Panc1 (cell line): ENCODE data around the gene PPWD1. TPM values are rescaled to one million over a fixed set of nuclear protein-coding genes. Genes with fewer than 3 reads are reported as not detected.

Experiments
- ATAC-seq: fragments of 200-7000 bp; cut with Tn5 transposase; 2 replicates; pipeline ENCODE4 v1.9.1; 2020; ENCODE audit warnings: mild to moderate bottlenecking, moderate library complexity
- Bru-seq: library from RNA; stranded (reverse); fragments of 400-500 nt; gene quantifications from one replicate; lab custom pipeline; 2021; lab: Mats Ljungman, UMichigan
- BruChase-seq, 2 experiments: library from RNA; stranded (reverse); fragments of 400-500 nt; gene quantifications; one replicate each; lab custom pipeline; 2021; lab: Mats Ljungman, UMichigan
- BruUV-seq: library from RNA; stranded (reverse); fragments of 400-500 nt; replicated peaks from 2 replicates; lab custom pipeline; 2021; lab: Mats Ljungman, UMichigan
- CTCF ChIA-PET: fragments of 300-600 bp; sonication (Branson Sonifier 250); formaldehyde crosslinking; loops from one replicate; lab custom pipeline; 2022; ENCODE audit warnings: antibody characterized with exemption; lab: Charles Lee
- POLR2A ChIA-PET: fragments of 300-600 bp; sonication (Branson Sonifier 250); formaldehyde crosslinking; loops from one replicate; lab custom pipeline; 2022; ENCODE audit warnings: antibody characterized with exemption; lab: Charles Lee
- DNase-seq: peaks from one replicate; pipeline ENCODE4 v3.0.0-alpha.2; 2010; ENCODE audit warnings: low read depth, low spot score
- H3K27ac ChIP-seq: 2 replicates; pipeline ENCODE4 v1.5.1; 2011; ENCODE audit warnings: mild to moderate bottlenecking, low read length, inconsistent platforms
- H3K27me3 ChIP-seq: fragments of 200-500 bp; sonication (Bioruptor generic); 2 replicates; pipeline ENCODE4 v1.6.0; 2014; ENCODE audit warnings: low read length, inconsistent platforms; ENCODE audit not compliant: control insufficient read depth, insufficient read depth
- H3K36me3 ChIP-seq: fragments of 200-500 bp; sonication (Bioruptor generic); 2 replicates; pipeline ENCODE4 v1.5.1; 2014; ENCODE audit warnings: inconsistent platforms, mild to moderate bottlenecking, low read length, moderate library complexity; ENCODE audit not compliant: control insufficient read depth, insufficient read depth
- H3K4me1 ChIP-seq: 2 replicates; pipeline ENCODE4 v1.5.1; 2011; ENCODE audit warnings: inconsistent platforms, mild to moderate bottlenecking, low read length, moderate library complexity; ENCODE audit not compliant: control insufficient read depth, insufficient read depth
- H3K4me3 ChIP-seq, 2 experiments: 2 replicates each; pipeline ENCODE4 v1.5.1; 2011 to 2012; ENCODE audit warnings: low read depth in 2 of 2, low read length in 2 of 2, mild to moderate bottlenecking in 2 of 2, inconsistent platforms in 1 of 2, moderate library complexity in 1 of 2
- H3K9me3 ChIP-seq: fragments of 200-500 bp; sonication (Bioruptor generic); 2 replicates; pipeline ENCODE4 v1.5.1; 2014; ENCODE audit warnings: low read depth, mild to moderate bottlenecking, inconsistent platforms, low read length, moderate library complexity; ENCODE audit not compliant: control insufficient read depth, insufficient read depth
- CTCF ChIP-seq: fragments of 450-650 bp; IDR thresholded peaks from 2 replicates; pipeline ENCODE4 v1.5.1; 2017; ENCODE audit warnings: mild to moderate bottlenecking
- POLR2AphosphoS5 ChIP-seq: IDR thresholded peaks from 2 replicates; pipeline ENCODE4 v1.6.1; 2012; ENCODE audit warnings: mild to moderate bottlenecking, low read depth, low read length, moderate library complexity
- REST ChIP-seq, 2 experiments: IDR thresholded peaks; 2 replicates each; pipeline ENCODE4 v1.6.1; 2011 to 2012; ENCODE audit warnings: low read depth in 2 of 2, control low read depth in 1 of 2, low read length in 1 of 2, mild to moderate bottlenecking in 1 of 2, moderate library complexity in 1 of 2; ENCODE audit not compliant: insufficient read depth in 1 of 2
- SIN3A ChIP-seq: IDR thresholded peaks from 2 replicates; pipeline ENCODE4 v1.6.1; 2012; ENCODE audit warnings: low read depth, mild to moderate bottlenecking, low read length, moderate library complexity, borderline replicate concordance; ENCODE audit not compliant: insufficient read depth
- TCF7L2 ChIP-seq: IDR thresholded peaks from 2 replicates; pipeline ENCODE4 v1.6.1; 2011; ENCODE audit warnings: mild to moderate bottlenecking, low read depth, low read length, inconsistent platforms
- in situ Hi-C: cut with HindIII; loops from 2 replicates; pipeline ENCODE4 v1.10.0; 2016; ENCODE audit warnings: low sequenced_read_pairs, low pct_unique_long_range_greater_than_20kb
- intact Hi-C: fragments of 100-400 bp; cut with micrococcal nuclease; formaldehyde crosslinking; loops from one replicate; pipeline ENCODE4 v1.10.0; 2022; ENCODE audit not compliant: unreplicated experiment
- long read RNA-seq: library from polyadenylated mRNA; unstranded; transcript quantifications from one replicate; pipeline ENCODE4 v2.0.0, GENCODE V29; 2021; ENCODE audit not compliant: unreplicated experiment
- polyA plus RNA-seq: library from polyadenylated mRNA; unstranded; fragments of >200 nt; gene quantifications from one replicate; pipeline ENCODE4 v1.2.1, GENCODE V29; 2012; ENCODE audit warnings: missing spikeins; ENCODE audit not compliant: insufficient read length
- total RNA-seq: library from RNA; stranded (reverse); gene quantifications from one replicate; pipeline ENCODE4 v1.2.1, GENCODE V29; 2021; ENCODE audit not compliant: unreplicated experiment

Gene PPWD1
- total RNA-seq (32.7 TPM), Bru-seq, nascent RNA (percentile 87 among the genes with signal in this experiment), BruChase-seq, experiment 1, labeled RNA remaining after a 2-hour chase (percentile 94 among the genes with signal in this experiment), BruChase-seq, experiment 2, labeled RNA remaining after a 6-hour chase (percentile 89 among the genes with signal in this experiment)
- polyA plus RNA-seq = 20.6 TPM
- long read RNA-seq, transcript PPWD1-201 (11 exons, 2,166 nt) = major isoform, 53 of 76 reads
- long read RNA-seq, partial matches to known transcripts = 9 of 76 reads
- long read RNA-seq, other reads (novel, unspliced or antisense) = 13 of 76 reads

GRCh38 chr5:65562731-65563701, at the start of gene PPWD1, which contains the start of gene CENPK:
TSS of gene PPWD1 (plus strand) at chr5:65563296. CDS start at chr5:65563311, 15 bp downstream.
TSS of gene CENPK (minus strand) at chr5:65563168. CDS start at chr5:65554907, 8,261 bp downstream.
- intact Hi-C loops (no loop called here), in situ Hi-C loops (no loop called here)
- Histone ChIP-seq H3K36me3 (peaks cover 8% of the 10 kb centered on the region), H3K27ac (peak within 1 kb of the TSS; percentile 94), H3K27me3 (no peaks in the 10 kb centered on the region), H3K4me3 (peak within 1 kb of the TSS; percentile 80 to 95), H3K9me3 (no peaks in the 10 kb centered on the region), H3K4me1 (peaks cover 14% of the 10 kb centered on the region)
- CTCF ChIA-PET = interaction anchor here (0.6 kb wide), 1 partner anchor 1608 kb away, joined by 3 read pairs; no protein-coding TSS in a partner anchor
- ATAC-seq = peak; percentile 100
- 0 out of 4 replicates have a peak, but pooled peaks of 1 of the 2 experiments have one; percentile 47 for TF ChIP-seq REST (IDR thresholded peaks at IDR 0.05; ENCODE audit: insufficient read depth in 1 of 2, low read depth in 2 of 2, low read length in 1 of 2)
- no peak for TF ChIP-seq TCF7L2
- peak; percentile 70; the same call in 1 of the 2 replicates for TF ChIP-seq SIN3A
- no peak for TF ChIP-seq CTCF
- peak; percentile 90; the same call in 1 of the 2 replicates for TF ChIP-seq POLR2AphosphoS5
- POLR2A ChIA-PET = interaction anchor here (0.6 kb wide), 1 partner anchor 107 kb away, joined by 3 read pairs; no protein-coding TSS in a partner anchor
- DNase-seq = peak; percentile 90
- TSS peak; percentile 83 for BruUV-seq

- Histone ChIP-seq H3K9me3 (no peaks in the 10 kb centered on the region), H3K27me3 (no peaks in the 10 kb centered on the region), H3K27ac (no peak overlapping the region), H3K36me3 (peaks cover 2% of the 10 kb centered on the region; the same call in 1 of the 2 replicates), H3K4me3 (no peak overlapping the region), H3K4me1 (no peaks in the 10 kb centered on the region)
- DNase-seq = no peak
- intact Hi-C loops (no loop called here), in situ Hi-C loops (no loop called here)
- ATAC-seq = no peak
- POLR2A ChIA-PET = no interaction called here
- CTCF ChIA-PET = no interaction called here
- BruUV-seq = no TSS peak
- no peak for TF ChIP-seq CTCF
- TF ChIP-seq REST (IDR thresholded peaks at IDR 0.05; ENCODE audit: insufficient read depth in 1 of 2, low read depth in 2 of 2, low read length in 1 of 2) = no peak
- TF ChIP-seq POLR2AphosphoS5 = no peak
- TF ChIP-seq TCF7L2 = no peak
- TF ChIP-seq SIN3A = no peak
These were observed 37.4 kb upstream of the PPWD1 start for GRCh38 chr5:65525726-65526125.
